Measurements from ENCODE around the gene CTNNA3. TPM values are rescaled to one million over a fixed set of nuclear protein-coding genes. Genes with fewer than 3 reads are reported as not detected.

The CTNNA3 gene
- total and polyA plus RNA-seq, 2 of the 4 experiments (the other 2 are of a cell fraction) = 0.19 to 0.90 TPM

GRCh38 chr10:67527351-67527750, 168.6 kb downstream of the CTNNA3 start:
- Histone ChIP-seq H2BK20ac (ENCODE audit: low read depth, low read length) (no peak overlapping the region), H3K9me3 (ENCODE audit: control insufficient read depth, insufficient read depth, low read length) (no peaks in the 10 kb centered on the region), H2AK5ac (ENCODE audit: low read depth, low read length) (no peak overlapping the region), H3K9me1 (ENCODE audit: insufficient read depth, low read length) (no peaks in the 10 kb centered on the region), H3K4me1 (ENCODE audit: control insufficient read depth, insufficient read depth, low read length) (no peaks in the 10 kb centered on the region), H2BK120ac (ENCODE audit: low read depth, low read length) (no peak overlapping the region), H2BK15ac (ENCODE audit: low read depth, low read length) (no peak overlapping the region), H3K36me3 (ENCODE audit: control insufficient read depth, insufficient read depth, low read length) (no peaks in the 10 kb centered on the region), H3K23ac (ENCODE audit: low read depth, low read length) (no peak overlapping the region), H4K8ac (ENCODE audit: low read depth in 2 of 2, low read length in 2 of 2) (no peak overlapping the region), H3K9ac (ENCODE audit: low read depth, low read length) (no peak overlapping the region), H4K20me1 (ENCODE audit: insufficient read depth, low read length) (no peaks in the 10 kb centered on the region), H4K5ac (ENCODE audit: low read depth, low read length) (no peak overlapping the region), H3K79me1 (ENCODE audit: low read depth in 1 of 2, low read length in 2 of 2) (no peaks in the 10 kb centered on the region), H2AK9ac (replicated peaks; ENCODE audit: low read depth, low read length, poor library complexity) (no peak overlapping the region), H3K27ac (ENCODE audit: insufficient read depth, low read length) (no peak overlapping the region), H3K4me2 (ENCODE audit: low read depth, low read length) (no peak overlapping the region), H3K27me3 (ENCODE audit: control insufficient read depth, insufficient read depth, low read length) (no peaks in the 10 kb centered on the region), H4K91ac (ENCODE audit: insufficient read depth, low read depth, low read length) (no peak overlapping the region), H2BK5ac (ENCODE audit: low read depth, low read length, poor library complexity, severe bottlenecking) (no peak overlapping the region), H3K18ac (ENCODE audit: low read depth, low read length) (no peak overlapping the region), H3K56ac (ENCODE audit: extremely low read depth, insufficient read depth, low read length) (no peak overlapping the region), H3K4me3 (ENCODE audit: insufficient read depth, low read depth, low read length) (no peak overlapping the region), H3K4ac (ENCODE audit: low read depth, low read length) (no peak overlapping the region), H3K14ac (replicated peaks; ENCODE audit: low read depth, low read length) (no peak overlapping the region), H2AFZ (replicated peaks; ENCODE audit: low read length, poor library complexity) (no peak overlapping the region)
- ChIA-PET CTCF (interaction anchor here (0.6 to 1.1 kb wide), 2 partner anchors 12 to 130 kb away, joined by 3 to 4 read pairs; no protein-coding TSS in a partner anchor), POLR2A (ENCODE audit: unreplicated experiment) (no interaction called here)
- in situ Hi-C loops (cut with MboI; ENCODE audit: low sequenced_read_pairs) (loop anchor here (10.0 kb wide), 1 partner anchor 257 kb away; no protein-coding TSS in a partner anchor), dilution Hi-C loops (cut with HindIII; ENCODE audit: low sequenced_read_pairs, unreplicated experiment) (no loop called here), intact Hi-C loops (cut with micrococcal nuclease) (loop anchor here (10.0 kb wide), 2 partner anchors 137 to 943 kb away; no protein-coding TSS in a partner anchor)
- ATAC-seq (ENCODE audit: low read depth) = no peak
- no peak for TF ChIP-seq USF2 (IDR thresholded peaks at IDR 0.05; ENCODE audit: low read depth, low read length)
- no peak for DNase-seq
- no TSS peak for BruUV-seq (replicated peaks)
